Measurements from ENCODE around the gene NDST1.

NDST1 gene

DNA sequence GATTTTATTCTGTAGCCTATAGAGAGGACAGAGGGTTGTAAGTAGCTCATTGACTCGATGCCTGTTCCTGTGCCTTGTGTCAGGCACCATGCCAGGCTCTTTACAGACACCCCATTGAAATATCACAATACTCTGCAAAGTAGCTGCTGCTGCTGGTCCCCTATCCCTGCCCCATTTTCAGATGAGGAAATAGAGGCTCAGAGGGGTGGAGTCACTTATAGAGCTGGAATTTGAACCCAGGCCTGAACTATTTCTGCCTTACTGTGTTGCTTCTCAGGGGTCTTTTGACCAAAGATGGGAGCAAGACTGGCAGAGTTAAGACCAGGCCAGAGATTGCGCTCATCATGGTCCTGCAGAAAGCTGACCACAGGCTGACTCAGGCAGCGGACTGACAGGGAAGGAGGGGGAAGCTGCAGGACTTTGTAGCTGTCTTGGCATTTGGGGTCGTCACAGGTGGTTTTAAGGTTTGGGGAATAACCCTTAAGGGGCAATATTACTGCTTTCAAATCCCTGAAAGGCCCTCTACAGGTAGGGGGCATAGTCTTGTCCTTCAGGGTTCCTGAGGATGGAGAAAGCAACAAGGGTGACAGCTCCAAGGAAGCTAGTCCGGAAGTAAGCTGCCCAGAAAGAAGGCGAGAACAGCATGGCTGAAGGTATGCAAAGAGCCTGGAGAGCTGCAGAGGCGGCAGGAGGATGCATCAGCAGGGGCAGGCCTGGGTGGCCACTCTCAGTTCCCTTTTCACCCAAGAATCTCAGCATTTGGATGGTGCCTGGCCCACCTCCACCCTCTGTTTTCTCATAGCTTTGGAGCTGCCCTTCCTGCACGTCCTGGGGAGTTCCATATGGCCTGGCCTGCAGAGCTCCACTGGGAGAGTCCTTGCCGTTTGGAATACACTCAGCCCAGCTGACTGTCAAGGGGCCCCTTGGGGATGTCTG lies 18.3 kb upstream of the NDST1 start:
- DNase-seq, result no peak

DNA sequence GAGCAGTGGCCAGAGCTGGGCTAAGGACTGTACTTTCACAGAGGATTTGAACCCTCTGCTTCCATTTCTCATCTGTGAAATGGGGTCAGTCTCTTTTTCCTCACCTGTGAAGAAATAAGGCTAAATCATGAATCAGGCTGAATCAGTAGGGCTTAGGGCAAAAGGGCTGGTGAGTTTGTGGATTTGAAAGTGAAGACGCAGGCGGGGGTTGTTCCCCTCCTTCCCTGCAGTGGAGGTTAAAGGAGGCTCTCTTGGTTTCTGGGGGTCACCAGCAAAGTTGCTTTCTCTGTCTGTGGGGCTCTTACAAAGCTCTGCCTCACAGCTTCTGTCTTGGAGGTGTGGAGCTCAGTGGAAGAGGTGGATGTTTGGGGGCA lies 17.6 kb upstream of the NDST1 start:
- no peak for DNase-seq

DNA sequence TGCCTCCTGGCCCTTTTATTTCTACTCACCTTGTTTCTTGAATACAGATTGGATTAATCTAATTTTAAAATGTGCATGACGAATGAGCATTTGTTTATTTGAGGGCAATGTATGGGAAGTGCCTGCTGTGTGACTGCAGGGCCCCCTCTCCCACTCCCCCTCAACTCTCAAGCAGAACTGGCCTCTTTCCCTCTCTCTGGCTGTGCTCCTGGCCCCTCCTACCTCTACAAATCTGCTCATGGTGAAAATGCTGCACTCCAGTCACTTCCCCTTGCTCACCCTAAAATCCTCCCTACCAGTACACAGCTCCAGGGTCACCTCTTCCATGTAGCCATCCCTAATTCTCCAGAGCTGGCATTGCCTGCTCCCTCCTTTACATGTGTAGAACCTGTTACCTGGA lies 17.2 kb upstream of the NDST1 start:
- peak; percentile 49 for DNase-seq

GRCh38 chr5:150491876-150492275 lies 16.1 kb upstream of the NDST1 start:
- DNase-seq, result no peak

DNA sequence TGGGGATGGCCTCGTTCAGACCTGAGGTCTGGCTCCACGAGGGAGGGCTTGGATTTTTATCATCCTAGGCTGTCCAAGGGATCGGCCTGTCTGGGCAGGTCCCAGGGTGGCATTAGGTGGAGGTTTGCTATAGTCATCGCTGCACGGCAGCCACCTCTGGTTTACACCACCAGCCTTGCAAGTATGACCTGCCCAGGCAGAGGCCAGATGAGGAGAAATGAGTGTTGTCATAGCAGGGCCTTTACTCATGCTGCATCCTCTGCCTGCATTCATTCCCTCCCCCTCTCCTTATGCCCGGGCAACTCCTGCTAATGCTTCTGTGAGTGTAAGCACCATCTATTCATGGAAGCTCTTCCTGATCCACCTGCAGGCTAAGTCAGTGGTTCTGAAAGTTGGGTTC lies 15.3 kb upstream of the NDST1 start:
- peak; percentile 67 for DNase-seq

- no peak for DNase-seq
These were observed 11.8 kb upstream of the NDST1 start for GRCh38 chr5:150496098-150496497.

- no peak for DNase-seq
These were observed 11.4 kb upstream of the NDST1 start for GRCh38 chr5:150496534-150496933.

DNA sequence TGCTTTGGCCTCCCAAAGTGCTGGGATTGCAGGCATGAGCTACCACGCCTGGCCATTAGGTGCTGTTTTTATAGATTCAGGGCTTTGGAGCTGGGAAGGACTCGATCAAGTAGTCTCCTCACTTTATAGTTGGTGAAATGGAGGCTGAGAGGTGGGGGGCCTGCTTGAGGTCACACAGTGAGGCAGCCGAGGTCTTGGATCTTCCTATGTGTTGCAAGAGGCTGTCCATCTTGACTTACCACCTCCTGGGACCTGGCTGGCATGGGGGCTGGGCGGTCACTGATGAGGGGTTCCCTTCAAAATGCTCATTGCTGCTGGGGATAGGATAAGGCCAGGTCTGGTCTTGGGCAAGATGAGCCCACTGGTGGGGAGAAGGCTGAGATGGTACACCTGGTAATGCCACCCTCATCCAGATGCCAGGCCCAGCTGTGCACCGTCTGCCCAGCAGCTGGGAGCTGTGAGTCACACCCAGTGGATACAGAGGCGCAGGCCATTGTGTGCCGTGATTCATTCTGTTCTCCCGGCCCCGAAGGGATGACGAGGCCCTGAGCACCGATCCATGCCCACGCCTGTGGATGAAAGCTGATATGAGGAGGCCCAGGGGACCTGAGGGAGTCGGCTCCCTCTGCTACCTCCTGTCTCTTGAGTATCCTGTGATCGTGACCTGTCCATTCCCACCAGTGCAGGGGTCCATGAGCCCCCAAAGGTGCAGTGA lies 10.5 kb upstream of the NDST1 start:
- peak; percentile 90 for DNase-seq

- no peak for DNase-seq
These were observed 10.0 kb upstream of the NDST1 start for GRCh38 chr5:150497989-150498317.

DNA sequence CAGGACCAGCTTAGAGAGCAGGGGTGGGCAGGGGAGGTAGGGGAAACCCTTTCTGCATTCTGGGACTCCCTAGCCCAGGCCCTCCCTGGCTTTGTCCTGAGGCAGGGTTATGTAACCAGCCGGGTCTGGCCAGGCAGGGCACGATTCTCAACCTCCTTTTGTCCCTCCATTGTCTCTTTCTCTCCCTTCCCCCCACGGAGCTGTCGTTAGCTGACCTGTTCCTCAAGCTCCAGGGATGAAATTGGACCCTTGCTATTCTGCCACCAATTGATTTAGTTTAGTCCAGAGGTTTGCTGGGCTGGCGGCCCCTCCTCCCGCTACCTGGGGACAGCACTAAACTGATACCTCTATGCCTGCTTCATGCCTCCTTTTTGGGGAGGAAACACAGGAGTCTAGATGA lies 9.4 kb upstream of the NDST1 start:
- DNase-seq, result no peak

GRCh38 chr5:150498971-150499370 lies 9.0 kb upstream of the NDST1 start:
- DNase-seq, result no peak

GRCh38 chr5:150499437-150499956 lies 8.4 kb upstream of the NDST1 start:
- no peak for DNase-seq

- DNase-seq, result no peak
These were observed 7.5 kb upstream of the NDST1 start for GRCh38 chr5:150500328-150500841.

- DNase-seq, result no peak
These were observed 7.0 kb upstream of the NDST1 start for GRCh38 chr5:150500905-150501304.

GRCh38 chr5:150502106-150502505 lies 5.8 kb upstream of the NDST1 start:
- peak; percentile 52 for DNase-seq

DNA sequence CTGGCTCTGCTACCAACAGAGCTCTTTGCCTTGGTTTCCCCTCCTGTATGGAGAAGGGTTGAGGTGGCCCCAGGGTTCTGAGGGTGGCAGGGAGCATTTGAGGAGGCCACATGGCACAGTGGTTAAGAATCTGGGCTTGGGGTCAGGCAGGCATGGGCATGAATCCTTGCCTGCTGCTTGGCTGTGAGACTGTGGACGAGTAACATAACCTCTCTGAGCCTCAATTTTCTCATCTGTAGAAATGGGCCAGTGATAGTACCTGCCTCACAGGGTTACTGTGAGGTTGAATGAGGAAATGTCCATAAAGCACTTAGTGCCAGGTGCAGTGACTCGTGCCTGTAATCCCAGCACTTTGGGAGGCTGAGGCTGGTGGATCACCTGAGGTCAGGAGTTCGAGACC lies 5.1 kb upstream of the NDST1 start:
- DNase-seq, result no peak

DNA sequence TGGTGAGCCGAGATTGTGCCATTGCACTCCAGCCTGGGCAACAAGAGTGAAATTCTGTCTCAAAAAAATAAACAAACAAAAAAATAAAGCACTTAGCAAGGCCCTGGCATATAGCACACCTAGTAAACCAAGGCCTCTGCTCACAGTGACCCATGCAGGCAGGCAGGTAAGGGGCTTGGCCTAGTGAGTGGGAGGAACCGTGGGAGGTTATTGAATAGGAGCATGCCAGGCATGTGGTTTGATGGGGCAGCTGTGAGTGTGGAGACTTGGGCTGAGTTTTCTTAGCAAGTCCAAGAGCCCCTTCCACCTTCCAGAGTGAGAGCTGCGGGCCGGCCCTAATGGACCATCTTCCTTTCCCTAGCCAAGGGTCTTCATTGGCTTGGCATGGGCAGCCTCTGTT lies 4.5 kb upstream of the NDST1 start:
- DNase-seq, result no peak

DNA sequence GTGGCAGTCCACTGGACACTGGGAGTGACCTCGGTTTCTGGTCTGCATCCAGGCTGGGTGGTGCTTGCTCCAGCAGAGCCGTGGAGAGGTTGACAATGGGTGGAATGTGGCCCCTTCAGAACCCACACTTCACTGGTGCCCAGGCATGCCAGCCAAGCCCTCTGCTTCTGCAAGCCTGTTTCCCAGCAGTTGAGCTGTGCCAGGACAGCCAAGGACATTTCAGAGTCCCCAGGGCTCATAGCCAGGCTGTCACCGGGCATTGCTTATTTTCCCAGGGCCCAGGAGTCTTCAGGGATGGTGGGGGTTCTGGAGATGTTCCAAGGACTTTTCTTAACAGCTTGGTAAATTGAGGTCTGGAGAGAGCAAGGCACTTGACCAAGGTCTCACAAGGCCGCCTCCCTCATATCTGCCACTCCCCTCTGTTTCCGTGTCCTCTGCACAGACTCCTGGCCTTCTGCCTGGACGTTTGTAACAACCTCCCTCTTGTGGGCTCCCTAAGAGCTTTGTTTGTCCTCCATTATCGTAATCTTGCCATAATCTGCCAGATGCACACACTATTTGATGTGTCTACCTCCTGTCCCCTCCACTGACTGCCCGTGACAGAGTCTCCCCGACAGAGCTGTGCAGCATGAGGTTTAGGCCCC lies 3.8 kb upstream of the NDST1 start:
- no peak for DNase-seq

GRCh38 chr5:150505041-150505511 lies 2.9 kb upstream of the NDST1 start:
- peak; percentile 26 for DNase-seq

DNA sequence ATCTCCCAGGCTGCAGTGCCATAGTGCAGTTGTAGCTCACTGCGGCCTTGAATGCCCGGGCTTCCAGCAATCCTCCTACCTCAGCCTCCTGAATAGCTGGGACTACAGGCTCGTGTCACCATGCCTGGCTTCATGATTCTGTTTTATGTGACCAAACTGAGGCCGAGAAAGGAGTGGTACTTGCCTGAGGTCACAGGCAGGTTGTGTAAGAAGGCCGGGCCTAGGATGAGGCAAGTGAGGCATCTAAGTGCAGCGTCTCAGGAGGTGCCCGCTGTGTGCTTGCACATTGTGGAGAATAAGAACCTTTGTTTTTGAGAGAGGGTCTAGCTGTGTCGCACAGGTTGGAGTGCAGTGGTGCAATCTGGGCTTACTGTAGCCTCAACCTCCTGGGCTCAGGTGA lies 2.1 kb upstream of the NDST1 start:
- no peak for DNase-seq

DNA sequence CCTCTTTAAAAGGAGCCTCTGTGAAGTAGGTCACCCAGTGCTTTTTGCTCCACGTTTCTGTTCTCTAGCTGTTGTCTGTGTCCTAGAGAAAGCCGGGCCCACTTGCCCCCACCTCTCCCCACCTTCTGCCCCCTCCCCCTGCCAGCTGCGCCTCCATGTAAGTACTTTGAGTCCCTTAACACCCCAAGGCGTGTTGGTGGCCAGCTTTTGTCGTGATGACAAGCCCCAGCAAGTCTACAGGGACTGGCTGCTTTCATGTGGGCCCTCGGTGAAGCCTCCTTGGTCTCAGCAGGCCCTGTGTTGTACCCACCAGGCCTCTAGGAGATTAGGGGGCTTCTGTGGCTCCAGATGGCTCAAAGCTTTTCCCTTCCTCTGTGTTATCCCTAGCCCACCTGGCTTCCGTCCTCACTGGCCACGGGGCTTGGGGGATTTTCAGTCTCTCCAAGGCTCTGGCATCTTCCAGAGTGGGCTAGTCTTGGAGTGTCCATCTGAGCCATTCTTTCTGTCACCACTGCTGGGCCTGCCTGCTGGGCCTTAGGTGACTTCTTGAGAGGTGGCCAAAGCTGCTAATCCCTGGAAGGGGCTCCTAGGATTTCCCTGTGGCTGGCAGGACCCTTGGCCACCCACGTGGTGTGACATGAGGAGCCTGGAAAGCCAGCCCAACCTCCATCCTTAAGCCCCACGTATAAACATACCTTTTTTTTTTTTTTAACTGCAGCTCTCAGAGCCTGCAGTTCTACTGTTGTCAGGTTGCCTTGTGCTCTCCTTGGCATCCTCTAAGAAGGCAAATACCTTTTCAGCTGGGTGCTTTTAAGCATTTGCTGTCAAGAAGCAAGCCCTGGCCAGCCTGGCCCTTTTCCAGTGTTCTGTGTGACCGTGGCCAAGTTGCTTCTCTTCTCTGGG lies 1.1 kb upstream of the NDST1 start:
- no peak for DNase-seq

DNA sequence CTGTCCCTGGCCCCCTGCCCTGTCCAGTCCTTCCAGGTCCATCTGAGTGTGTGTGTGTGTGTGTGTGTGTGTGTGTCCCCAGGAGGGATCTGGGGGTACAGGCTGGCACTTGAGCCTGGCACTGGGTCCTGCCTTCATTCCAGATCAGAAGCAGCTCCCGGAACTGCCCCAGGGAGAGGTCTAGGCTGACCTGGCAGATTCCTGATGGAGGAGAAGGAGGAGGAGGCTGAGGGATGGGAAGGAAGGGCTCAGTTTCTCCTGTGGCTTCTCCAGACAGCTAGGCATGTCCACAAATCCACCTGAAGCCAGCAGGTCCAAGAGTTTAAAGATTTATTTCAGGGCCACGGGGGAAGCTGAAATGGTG lies 328 bp downstream of the NDST1 start:
- no peak for DNase-seq
